Measurements from ENCODE around the gene UNC13A. TPM values are rescaled to one million over a fixed set of nuclear protein-coding genes. Genes with fewer than 3 reads are reported as not detected.
"Not testable (repeated sequence)": the region's sequence is repeated elsewhere in the genome, so short reads cannot be mapped to it uniquely, and the experiment has no call there.

UNC13A gene
- polyA plus RNA-seq, 1 donor from 2014 or later: 7.8 TPM

GRCh38 chr19:17554968-17555479 is 133.1 kb downstream of the UNC13A start:
- peak overlapping the region; percentile 51 for H2AFZ ChIP-seq (ENCODE audit: low read depth, low read length)
- no peaks in the 10 kb centered on the region for H3K36me3 ChIP-seq (ENCODE audit: insufficient read depth, low read length)
- no peaks in the 10 kb centered on the region for H3K27me3 ChIP-seq (ENCODE audit: insufficient read depth, low read depth, low read length)
- H3K4me3 ChIP-seq (ENCODE audit: low read length): peak overlapping the region; percentile 99
- H3K27ac ChIP-seq (ENCODE audit: low read length): no peak overlapping the region
- H3K9ac ChIP-seq (ENCODE audit: low read length): peak overlapping the region; percentile 68
- H3K9me2 ChIP-seq (ENCODE audit: insufficient read depth, low read length): no peaks in the 10 kb centered on the region
- TF ChIP-seq SMC3 (conservative IDR thresholded peaks at IDR 0.05; ENCODE audit: poor library complexity) (no peak), EZH2 (IDR thresholded peaks at IDR 0.05; ENCODE audit: borderline replicate concordance, insufficient read depth, low read length, poor library complexity, severe bottlenecking) (no peak), REST (IDR thresholded peaks at IDR 0.05; ENCODE audit: borderline replicate concordance) (no peak), MXI1 (conservative IDR thresholded peaks at IDR 0.05; ENCODE audit: poor library complexity, severe bottlenecking) (no peak), EP300 (conservative IDR thresholded peaks at IDR 0.05; ENCODE audit: poor library complexity, severe bottlenecking) (no peak), TAF1 (IDR thresholded peaks at IDR 0.05; ENCODE audit: low read depth) (no peak), POLR2AphosphoS5 (IDR thresholded peaks at IDR 0.05) (no peak), RAD21 (conservative IDR thresholded peaks at IDR 0.05) (no peak)
- TF ChIP-seq, protein P1, sequence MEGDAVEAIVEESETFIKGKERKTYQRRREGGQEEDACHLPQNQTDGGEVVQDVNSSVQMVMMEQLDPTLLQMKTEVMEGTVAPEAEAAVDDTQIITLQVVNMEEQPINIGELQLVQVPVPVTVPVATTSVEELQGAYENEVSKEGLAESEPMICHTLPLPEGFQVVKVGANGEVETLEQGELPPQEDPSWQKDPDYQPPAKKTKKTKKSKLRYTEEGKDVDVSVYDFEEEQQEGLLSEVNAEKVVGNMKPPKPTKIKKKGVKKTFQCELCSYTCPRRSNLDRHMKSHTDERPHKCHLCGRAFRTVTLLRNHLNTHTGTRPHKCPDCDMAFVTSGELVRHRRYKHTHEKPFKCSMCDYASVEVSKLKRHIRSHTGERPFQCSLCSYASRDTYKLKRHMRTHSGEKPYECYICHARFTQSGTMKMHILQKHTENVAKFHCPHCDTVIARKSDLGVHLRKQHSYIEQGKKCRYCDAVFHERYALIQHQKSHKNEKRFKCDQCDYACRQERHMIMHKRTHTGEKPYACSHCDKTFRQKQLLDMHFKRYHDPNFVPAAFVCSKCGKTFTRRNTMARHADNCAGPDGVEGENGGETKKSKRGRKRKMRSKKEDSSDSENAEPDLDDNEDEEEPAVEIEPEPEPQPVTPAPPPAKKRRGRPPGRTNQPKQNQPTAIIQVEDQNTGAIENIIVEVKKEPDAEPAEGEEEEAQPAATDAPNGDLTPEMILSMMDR (IDR thresholded peaks at IDR 0.05; ENCODE audit: poor library complexity, severe bottlenecking): no peak
- H3K4me2 ChIP-seq (ENCODE audit: low read length): peak overlapping the region; percentile 25
- H4K20me1 ChIP-seq (ENCODE audit: insufficient read depth): no peaks in the 10 kb centered on the region
- H3K79me2 ChIP-seq (replicated peaks; ENCODE audit: insufficient read depth, low read length): no peaks in the 10 kb centered on the region
- H3K9me3 ChIP-seq (ENCODE audit: low read length): no peaks in the 10 kb centered on the region
- H3F3A ChIP-seq (ENCODE audit: insufficient read depth, low read length, poor library complexity, severe bottlenecking): no peaks in the 10 kb centered on the region

- Histone ChIP-seq H3K36me3 (ENCODE audit: insufficient read depth, low read length) (no peaks in the 10 kb centered on the region), H3K4me3 (ENCODE audit: low read length) (no peak overlapping the region), H3K9me3 (ENCODE audit: low read length) (no peaks in the 10 kb centered on the region), H3F3A (ENCODE audit: insufficient read depth, low read length, poor library complexity, severe bottlenecking) (no peaks in the 10 kb centered on the region), H3K4me2 (ENCODE audit: low read length) (no peak overlapping the region), H4K20me1 (ENCODE audit: insufficient read depth) (no peaks in the 10 kb centered on the region), H2AFZ (ENCODE audit: low read depth, low read length) (no peak overlapping the region), H3K9ac (ENCODE audit: low read length) (no peak overlapping the region), H3K9me2 (ENCODE audit: insufficient read depth, low read length) (no peaks in the 10 kb centered on the region), H3K79me2 (replicated peaks; ENCODE audit: insufficient read depth, low read length) (no peaks in the 10 kb centered on the region), H3K27me3 (ENCODE audit: insufficient read depth, low read depth, low read length) (no peaks in the 10 kb centered on the region), H3K27ac (ENCODE audit: low read length) (no peak overlapping the region)
- TF ChIP-seq RAD21 (conservative IDR thresholded peaks at IDR 0.05): no peak
- TF ChIP-seq SMC3 (conservative IDR thresholded peaks at IDR 0.05; ENCODE audit: poor library complexity): no peak
- no peak for TF ChIP-seq REST (IDR thresholded peaks at IDR 0.05; ENCODE audit: borderline replicate concordance)
- TF ChIP-seq EZH2 (IDR thresholded peaks at IDR 0.05; ENCODE audit: borderline replicate concordance, insufficient read depth, low read length, poor library complexity, severe bottlenecking): no peak
- no peak for TF ChIP-seq POLR2AphosphoS5 (IDR thresholded peaks at IDR 0.05)
- TF ChIP-seq, protein P1 (IDR thresholded peaks at IDR 0.05; ENCODE audit: poor library complexity, severe bottlenecking): no peak
- no peak for TF ChIP-seq EP300 (conservative IDR thresholded peaks at IDR 0.05; ENCODE audit: poor library complexity, severe bottlenecking)
- TF ChIP-seq TAF1 (IDR thresholded peaks at IDR 0.05; ENCODE audit: low read depth): no peak
- TF ChIP-seq MXI1 (conservative IDR thresholded peaks at IDR 0.05; ENCODE audit: poor library complexity, severe bottlenecking): no peak
Measured at GRCh38 chr19:17553256-17553655, 134.9 kb downstream of the UNC13A start.

DNA sequence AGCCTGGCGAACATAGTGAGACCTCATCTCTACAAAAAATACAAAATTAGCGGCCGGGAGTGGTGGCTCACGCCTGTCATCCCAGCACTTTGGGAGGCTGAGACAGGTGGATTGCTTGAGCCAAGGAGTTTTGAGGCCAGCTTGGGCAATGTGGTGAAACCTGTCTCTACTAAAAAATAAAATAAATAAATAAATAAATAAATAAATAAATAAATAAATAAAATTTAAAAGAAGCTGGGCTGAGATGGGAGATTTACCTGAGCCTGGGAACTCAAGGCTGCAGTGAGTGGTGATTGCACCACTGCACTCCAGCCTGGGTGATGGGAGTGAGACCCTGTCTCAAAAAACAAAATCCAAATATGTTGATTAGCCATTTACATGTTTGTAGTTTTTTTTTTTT is 135.4 kb downstream of the UNC13A start:
- H3K9me2 ChIP-seq (ENCODE audit: insufficient read depth, low read length); H3K36me3 ChIP-seq (ENCODE audit: insufficient read depth, low read length): not testable (repeated sequence)

More for the DNA sequence above, 135.4 kb downstream of the UNC13A start:
- not testable (repeated sequence) for H3K27me3 ChIP-seq (ENCODE audit: insufficient read depth, low read depth, low read length); H2AFZ ChIP-seq (ENCODE audit: low read depth, low read length); H3K4me2 ChIP-seq (ENCODE audit: low read length); H3K4me3 ChIP-seq (ENCODE audit: low read length); H3K9me3 ChIP-seq (ENCODE audit: low read length); H3K27ac ChIP-seq (ENCODE audit: low read length); H3K9ac ChIP-seq (ENCODE audit: low read length); H3K79me2 ChIP-seq (replicated peaks; ENCODE audit: insufficient read depth, low read length); H4K20me1 ChIP-seq (ENCODE audit: insufficient read depth); H3F3A ChIP-seq (ENCODE audit: insufficient read depth, low read length, poor library complexity, severe bottlenecking)

All from neural cell (in vitro differentiated cells).